NCI-H69 (cell line): Measurements from ENCODE around the gene ZNF618.
"Not testable (repeated sequence)": the region's sequence is repeated elsewhere in the genome, so short reads cannot be mapped to it uniquely, and the experiment has no call there.

ENCODE experiments used
- DNase-seq: peaks from one replicate; lab custom pipeline; 2025; lab: John Stamatoyannopoulos, UW

The ZNF618 gene

DNA sequence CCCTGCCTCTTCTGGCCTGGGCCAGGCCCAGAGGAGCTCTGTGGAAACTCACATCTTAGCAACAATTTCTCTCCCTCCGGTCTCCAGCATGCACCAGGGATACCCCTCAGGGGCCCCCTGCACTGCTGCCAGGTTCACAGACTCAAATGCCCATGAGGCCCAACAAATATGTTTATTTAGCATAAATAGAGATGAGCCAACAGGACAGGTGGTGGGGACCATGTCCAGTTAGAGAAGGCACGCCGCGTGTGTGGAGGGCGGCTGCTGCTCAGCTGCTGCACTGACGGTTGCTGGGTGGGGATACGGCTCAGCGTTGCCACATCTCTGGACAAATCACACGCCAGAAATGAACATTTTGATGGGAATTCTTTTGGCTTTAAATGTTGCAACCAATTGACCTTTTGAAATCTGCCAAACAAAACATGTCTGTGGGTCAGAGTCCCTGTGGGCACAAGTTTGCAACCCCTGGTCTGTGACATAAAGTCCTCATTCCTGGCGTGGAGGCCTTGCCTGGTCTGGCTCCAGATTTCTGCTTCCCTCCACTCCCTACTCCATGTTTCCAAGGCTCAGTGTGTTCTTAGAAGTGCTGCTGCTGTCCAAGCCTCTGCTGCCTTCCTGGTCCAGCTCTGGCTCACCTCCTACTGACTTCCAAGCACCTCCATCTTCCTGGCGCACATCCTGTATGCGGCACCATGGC is 113.1 kb downstream of the ZNF618 start:
- DNase-seq = no peak

DNA sequence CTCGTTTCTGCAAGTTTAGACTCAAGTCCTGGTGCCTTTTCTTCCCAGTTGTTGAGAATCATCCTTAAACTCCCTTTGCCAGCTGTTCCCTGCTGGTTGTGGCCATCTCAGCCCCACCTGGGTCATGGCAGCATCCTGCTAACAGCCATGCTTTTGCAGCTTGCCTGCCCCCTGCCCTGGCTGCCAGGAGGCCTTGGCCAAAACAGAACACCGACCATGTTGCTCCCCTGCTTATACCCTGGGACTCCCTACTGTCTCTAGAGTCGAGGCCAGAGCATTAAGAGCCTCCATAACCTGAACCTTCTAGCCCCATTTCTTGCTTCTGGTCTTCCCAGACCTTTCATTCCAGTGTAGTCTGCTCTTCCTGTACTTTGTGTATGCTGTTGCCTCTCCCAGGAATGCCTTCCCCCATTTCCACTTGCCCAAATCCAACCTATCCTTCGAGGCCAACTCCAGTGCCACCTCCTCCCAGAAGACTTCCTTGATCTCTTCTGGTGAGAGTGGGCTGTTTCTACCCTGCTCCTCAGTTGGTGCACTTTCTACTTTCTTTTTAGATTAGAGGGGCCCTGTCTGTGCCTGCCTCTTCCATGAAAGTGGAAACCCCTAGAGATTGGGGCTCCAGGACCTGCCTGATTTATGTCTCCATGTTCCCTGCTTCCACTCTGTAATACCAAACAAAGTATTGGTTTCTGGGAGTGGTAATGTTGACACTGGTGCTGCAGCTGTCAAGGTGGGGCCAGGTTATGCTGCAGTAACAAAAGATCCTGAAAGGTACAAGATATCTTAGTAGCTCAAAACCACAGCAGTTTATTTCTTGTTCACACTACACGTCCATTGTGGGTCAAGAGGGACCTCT is 113.8 kb downstream of the ZNF618 start:
- DNase-seq = no peak

DNA sequence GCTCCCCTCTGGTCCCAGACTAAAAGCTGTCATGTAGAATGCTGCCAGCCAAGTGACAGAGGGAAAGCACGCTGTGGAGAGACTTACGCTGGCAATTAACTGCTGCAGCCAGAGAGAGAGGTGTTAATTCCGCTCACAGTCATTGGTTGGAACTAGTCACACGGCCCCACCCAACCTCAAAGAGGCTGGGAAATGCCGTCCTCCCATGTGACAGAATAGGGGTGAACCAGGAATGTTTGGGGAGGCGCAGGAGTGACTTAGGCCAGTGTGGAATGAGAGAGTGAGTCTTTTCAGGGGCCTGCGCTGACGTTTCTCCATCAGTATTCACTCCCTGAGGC is 114.4 kb downstream of the ZNF618 start:
- no peak for DNase-seq

DNA sequence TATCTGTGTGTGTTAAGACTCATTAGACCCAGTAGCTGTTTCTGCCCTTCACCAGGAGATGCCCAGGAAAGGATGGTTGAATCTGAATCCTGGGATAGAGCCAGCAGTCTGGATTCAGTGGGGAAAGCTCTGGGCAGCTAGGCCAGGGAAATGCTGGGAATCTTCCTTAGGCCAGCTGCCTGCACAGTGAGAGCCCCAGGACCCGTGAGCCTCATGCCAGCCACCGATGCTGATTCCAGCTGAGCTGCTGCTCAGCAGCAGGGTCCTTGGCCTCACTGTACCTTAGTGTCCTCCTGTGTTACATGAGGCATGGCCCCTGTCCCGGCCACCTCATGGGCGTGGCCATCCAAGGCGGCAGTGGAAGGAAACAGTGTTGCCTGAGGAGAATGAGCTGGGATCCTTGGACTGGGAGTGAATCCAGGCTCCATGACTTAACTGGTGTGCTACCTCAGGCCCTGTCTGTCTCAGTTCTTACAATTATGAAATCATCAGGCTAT is 114.9 kb downstream of the ZNF618 start:
- DNase-seq = no peak

DNA sequence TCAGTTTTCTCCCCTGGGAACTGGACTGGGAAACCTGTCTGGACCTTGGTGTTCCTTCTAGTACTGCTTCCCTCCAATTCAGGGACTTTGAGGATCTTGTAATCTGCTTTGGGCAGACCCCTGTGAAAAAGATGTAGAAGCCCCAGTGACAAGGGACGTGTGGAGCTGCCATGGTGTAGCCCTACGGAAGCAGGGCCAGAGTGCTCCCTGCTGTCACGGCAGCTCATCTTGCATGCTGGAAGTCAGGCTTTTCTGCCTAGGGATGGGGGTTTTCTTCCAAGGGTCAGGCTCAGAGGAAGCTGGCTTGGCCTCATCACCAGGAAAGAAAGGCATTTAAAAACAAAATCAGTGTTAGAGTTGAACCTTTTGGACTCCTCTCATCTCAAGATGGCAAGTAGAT is 115.6 kb downstream of the ZNF618 start:
- DNase-seq = no peak

DNA sequence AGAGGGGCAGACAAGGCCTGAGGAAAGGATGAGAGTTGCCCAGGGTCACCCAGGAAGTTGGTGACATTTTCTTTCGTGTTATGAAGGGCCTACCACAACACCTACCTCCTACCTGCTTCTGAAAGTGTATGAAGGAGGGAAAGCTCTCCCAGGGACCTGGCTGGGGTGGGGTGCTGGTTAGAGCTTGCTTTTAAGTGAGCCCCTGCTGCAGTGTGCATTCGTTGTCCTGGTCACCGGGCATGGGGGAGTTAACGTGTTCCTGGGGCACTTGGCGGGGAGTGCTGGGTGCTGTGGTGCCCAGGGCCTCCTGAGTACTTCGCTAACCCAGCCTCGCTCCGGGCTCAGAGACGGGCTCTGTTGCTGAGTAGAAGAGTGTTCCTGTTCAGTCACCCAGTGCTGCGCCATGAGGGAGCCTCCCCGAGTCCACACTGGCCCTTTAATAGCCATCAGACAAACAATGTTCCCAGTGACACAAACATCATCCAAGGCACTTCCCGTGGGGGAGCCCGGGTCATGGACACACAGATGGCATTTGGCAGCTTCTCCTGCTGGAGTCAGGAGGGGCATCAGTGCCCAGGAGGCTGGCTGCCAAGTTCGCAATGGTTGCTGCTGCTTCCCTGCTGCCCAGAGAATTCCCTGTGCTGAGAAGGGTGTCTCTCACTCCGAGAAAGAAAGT is 116.3 kb downstream of the ZNF618 start:
- no peak for DNase-seq

DNA sequence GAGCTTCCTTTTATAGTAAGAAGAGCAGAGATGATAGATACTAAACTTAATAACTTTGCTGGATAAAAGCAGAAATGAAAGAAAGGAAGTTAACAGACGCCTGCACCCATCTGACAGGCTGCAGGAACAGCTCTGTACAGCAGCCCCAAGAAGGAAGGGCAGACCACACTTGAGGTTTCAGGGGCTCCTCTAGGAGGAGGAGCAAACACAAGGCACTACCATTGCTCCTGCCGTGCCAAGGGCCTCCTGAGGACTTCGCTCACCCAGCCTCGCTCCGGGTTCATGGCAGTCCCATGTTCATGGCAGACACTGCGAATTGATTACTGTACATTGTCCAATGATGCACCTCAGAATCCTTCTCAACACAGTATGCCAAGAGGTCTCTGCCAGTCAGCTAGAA is 116.9 kb downstream of the ZNF618 start:
- no peak for DNase-seq

DNA sequence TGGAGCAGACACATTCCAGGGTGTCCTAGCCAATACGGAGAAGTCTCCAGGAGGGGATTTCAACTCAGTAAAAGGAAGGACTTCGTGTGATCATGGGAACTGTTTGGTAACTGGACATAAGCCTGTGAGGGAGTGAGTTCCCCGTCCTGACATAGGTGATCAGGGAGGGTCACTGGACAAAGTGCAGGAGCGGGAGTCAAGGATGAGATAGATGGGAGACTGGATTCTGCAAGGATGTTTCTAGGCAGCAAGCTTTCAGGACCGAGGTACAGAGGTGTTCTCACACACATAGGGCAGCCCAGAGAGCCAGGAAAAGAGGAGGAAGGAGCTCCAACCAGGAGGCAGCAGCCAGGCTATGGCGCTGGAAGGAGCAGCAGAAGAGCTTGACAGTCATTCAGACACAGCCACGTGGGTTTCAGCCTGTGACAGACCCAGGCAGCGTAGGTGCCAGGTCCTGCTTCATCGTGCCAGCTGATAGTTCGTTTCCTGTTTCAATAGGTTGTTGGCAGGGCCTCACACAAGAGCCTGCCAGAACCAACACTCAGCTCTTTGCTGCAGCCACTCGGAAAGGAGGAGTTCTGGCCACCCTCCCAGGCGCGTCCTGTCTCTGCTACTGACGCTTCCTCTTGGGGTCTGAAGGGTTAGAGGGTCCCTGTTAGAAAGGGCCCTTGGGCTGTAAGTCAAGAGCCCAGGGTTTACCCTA is 117.9 kb downstream of the ZNF618 start:
- DNase-seq = peak; percentile 11

DNA sequence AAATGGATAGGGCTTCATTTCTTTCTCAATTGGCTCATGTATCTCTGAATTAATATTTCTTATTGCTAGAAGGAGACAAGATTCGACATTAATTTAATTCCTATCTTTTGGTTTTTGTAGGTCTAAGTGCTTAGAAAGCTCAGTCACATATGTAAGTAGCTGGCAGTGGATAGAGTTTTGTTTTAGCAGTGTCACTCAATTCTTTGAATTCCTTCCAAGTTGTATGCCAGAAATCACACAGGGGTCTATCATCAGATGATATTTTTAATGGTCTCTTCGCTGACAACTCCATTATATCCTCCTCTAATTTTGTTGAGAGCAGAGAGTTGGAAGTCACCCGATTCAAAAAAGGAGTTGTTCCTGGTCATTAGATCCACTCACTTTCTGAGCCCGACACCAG is 119.3 kb downstream of the ZNF618 start:
- no peak for DNase-seq

DNA sequence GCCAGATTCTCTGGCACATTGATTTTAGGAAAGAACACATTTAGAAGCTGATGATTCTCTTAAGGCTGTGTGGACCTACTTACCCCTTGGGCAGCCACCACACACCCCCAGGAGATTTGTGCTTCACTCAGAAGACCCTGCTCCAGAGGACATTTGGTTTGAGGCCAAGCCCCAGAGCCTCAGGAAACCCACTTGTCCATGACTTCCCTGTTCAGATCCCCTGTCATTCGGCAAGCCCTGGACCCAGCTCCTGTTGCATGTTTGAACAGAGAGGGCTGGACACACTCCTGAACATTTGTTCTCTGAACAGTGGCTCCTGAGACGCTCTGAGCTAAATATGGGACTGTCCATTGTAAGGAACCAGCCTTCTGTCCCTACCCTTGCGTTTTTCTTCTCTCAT is 119.9 kb downstream of the ZNF618 start:
- DNase-seq = no peak

DNA sequence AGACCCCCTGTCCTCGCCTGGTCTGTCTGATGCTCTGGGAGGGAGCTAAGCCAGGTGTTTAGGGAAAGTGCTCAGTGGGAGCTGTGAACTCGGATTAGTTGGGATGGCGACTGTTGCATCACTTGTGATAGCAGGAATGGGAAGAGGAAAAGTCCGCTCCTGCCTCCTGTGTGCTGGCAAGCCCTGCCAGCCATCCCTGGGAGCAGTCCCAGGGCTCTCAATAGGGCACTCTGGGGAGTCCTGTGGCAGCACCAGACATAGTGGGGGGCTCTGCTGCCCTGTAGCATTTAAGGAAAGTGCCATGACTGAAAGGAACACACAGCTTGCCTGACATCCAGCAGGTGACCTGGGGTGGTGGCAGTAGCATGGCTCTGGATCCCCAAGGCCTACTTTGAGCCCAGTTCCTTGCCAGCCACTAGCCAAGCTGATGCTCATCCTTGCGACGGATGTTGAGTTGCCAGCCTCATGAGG is 120.5 kb downstream of the ZNF618 start:
- DNase-seq = no peak

DNA sequence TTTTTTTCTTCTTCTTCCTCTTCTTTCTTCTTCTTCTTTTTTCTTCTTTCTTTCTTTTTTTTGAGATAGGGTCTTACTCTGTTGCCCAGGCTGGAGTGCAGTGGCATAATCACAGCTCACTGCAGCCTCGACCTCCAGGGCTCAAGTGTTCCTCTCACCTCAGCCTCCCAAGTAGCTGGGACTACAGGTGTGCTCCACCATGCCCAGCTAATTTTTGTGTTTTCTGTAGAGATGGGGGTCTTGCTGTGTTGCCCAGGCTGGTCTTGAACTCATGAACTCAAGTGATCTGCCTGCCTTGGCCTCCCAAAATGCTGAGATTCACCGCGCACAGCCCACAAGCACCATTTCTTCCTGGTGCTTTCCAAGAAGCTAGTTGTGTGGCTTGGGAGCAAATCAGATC is 121.0 kb downstream of the ZNF618 start:
- not testable (repeated sequence) for DNase-seq

DNA sequence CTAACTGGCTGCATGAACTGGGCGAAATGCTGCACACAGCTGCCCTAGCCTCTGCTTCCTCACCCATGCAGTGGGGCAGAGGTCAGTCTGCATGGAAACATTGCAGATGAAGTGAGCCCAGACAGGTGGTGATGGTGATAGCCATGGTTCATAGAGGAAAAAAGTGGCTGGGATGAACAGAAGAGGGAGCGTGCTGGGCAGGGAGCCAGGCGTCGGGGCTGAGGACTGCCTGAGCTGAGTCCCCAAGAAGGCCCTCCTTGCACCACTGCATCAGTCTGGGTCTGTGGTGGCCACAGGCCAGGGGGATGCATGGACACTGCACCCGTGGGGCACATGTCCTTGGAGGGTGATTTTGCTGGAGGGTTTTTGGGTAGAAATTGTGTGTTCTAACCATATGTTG is 121.5 kb downstream of the ZNF618 start:
- DNase-seq = no peak

DNA sequence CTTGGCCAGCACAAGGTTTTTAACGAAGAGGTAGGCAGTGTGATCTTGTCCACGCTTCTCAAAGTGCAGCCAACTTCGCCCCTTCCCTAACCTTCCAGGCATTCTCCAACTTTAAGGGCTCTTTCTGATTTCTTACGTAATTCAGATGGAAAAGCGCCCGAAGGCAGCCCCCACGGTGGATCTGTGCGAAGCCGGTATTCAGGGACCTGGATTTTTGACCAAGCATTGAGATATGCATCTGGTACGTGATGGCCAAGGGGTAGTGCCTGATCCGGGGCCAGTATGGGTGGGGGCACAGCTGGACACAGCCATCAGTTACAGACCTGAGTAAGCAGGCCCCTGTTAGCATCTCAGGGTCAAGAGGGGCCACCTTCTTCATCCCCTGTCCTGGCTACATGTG is 122.0 kb downstream of the ZNF618 start:
- no peak for DNase-seq

DNA sequence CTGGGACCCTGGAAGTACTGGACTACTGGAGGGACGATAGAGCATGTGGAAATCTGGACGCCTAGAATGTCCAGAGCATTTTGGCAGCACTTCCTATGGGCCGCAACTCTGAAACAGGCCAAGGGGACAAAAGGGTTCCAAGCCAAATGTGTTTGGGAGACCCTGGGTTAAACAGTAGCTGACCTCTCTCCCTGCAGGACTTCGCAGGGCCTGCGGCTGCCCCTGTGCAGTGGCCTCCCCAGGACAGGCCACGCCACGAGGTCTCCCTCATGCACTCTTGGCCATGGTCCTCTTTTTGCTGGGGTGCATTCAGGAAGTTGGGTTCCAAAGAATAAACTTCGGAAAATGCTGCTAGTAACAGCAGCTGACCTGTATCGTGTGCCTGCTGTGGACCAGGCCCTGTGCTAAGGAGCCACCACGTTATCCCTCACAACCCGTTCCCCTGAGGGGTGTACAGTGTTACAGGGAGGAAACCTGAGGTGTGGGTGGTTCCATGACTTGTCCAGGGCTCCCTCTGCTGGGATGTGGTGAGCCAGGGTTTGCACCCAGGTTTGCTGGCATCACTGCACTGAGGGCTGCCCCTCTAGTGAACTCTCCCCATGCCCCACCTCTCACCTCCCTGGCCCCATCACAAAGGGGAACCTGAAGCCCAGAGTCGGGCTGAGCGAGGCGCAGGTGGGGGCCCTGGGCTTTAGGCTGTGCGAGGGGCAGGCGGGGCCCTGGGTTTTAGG is 122.6 kb downstream of the ZNF618 start:
- DNase-seq = peak; percentile 5

DNA sequence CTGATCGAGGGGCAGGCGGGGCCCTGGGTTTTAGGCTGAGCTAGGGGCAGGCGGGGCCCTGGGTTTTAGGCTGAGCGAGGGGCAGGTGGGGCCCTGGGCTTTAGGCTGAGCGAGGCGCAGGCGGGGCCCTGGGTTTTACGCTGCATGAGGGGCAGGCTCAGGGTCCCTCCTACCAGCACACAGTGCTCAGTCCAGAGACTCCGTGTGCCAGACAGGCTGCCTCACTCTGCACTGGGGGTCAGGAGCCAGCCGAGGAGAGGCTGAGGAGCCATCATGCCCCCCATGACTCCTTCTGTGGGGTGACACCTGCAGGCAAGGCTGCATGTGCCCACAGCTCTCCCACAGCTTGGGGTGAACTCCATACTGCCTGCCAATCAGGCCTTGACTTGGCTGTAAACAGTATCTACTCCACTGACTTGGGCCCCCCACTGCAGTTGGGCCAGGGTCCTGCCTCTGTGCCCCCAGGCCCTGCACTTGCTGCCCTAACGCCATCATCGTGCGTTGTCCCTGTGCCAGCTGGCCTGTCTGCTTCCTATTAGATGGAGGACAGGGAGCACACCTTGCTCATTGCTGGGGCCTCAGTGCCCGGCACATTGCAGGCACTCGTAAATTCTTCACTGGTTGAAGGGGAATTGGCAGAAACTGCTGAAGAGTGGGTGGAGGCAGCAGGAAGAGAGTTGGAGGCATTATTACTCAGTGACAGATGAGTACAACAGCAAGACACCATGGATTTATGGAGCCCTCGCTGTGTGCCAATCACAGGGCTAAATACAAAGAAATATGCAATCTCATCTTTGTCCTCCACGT is 123.3 kb downstream of the ZNF618 start:
- DNase-seq = no peak

DNA sequence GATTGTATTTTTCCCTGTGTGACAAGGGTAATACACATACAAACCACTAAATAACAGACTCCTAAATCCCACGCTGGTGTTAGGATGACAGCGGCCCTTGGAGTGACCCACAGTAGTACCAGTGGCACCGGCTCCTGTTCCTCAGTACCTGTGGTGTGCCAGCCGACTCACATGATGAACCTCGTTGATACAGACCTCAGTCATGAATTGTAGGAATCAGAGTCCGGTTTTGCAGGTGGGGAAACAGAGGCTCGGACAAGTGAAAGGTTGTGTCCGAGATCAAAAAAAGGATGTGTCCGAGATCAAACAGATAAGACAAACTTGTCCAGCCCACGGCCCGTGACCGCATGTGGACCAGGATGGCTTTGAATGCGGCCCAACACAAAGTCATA is 124.0 kb downstream of the ZNF618 start:
- no peak for DNase-seq

DNA sequence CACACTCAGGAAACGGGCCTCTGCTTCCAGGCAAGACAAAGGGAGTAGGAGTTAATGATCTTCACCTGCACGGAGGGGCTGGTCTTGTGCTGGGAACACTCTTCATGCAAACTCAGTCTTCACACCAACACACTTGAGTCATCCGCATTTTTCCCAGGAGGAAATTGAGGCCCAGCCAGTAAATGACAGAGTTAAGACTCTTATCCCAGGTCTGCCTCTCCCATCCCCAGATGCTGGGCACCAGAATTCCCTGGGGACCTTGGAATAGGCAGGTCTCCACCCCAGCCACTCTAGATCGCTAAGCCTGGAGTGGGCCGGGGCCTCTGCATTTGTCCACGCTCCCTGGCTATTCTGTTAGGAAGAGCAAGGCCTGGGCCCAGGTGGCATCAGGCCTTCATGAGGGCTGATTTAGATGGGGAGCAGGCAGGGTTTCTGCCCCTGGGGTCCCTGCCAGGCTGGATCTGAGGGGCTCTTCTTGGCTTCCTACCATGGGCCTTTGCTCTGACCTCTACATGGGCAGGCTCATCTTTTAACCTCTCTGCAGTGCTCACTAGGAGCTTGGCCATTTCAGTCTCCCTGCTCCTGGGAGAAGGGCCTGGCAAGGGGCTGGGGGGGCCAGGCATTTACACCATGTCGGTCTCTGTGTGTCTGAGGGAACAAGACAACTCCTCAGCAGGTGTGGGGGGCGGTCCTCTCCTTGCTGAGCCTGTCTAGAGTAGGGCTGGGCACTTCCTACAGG is 124.7 kb downstream of the ZNF618 start:
- no peak for DNase-seq

DNA sequence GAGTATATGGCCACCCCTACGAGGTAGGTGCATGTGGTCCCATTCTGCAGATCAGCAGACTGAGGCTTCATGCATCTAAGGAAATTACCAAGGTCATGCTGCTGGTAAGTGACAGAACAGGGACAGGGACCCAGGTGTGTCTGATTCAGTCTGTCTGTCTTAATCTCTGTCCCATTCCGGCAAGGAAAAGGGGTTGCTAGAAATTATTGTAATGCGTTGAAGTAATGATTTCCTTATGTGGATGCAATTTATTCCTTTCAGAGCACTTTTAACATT is 125.2 kb downstream of the ZNF618 start:
- no peak for DNase-seq

DNA sequence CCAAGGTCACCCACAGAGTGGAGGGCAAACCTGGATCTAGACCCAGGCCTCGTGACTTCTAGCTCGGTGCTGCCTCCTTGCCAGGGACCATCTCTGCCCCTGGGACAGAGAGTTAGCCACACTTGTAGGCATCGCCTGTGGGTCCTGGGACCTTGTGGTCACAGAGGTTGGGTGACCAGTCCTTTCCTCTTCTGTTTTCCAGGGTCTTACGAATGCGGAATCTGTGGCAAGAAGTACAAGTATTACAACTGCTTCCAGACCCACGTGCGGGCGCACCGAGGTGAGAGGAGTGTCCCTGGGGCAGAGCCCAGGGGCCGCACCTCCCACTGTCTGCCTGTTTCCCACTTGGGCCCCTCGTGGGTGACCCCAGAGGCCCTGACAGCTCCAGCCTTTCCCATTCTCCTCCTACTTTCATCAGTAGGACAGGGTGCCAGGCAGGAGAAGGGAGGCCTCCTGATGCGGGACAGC is 125.7 kb downstream of the ZNF618 start:
- DNase-seq = no peak
